HG03460 (cell line): ENCODE data around the gene TRPC4AP.

Experiments
- ATAC-seq: cut with Tn5 transposase; IDR thresholded peaks from one replicate; pipeline ENCODE4 v1.9.1; 2021; ENCODE audit not compliant: unreplicated experiment

TRPC4AP gene

GRCh38 chr20:35017099-35017835 lies 75.3 kb downstream of the TRPC4AP start:
- no peak for ATAC-seq

- ATAC-seq = no peak
Measured at GRCh38 chr20:35015863-35016193, 76.8 kb downstream of the TRPC4AP start.

DNA sequence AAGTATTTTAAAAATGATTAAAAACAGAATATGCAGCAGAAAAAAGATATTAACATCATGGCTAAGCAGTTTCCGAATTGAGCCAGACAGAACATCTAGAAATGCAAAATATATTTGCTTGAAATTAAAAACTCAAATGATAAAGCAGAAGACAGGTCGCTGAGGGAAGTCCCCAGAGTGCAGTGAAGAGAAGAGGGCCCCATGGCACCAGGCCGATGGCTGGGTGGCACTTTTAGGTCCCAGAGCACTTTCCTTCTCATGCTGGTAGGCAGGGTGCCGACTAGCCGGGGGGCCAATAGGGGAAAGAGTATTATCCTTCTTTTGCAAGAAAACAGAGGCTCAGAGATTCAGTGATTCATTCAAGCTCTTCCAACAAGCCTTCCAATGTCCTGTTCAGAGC lies 78.1 kb downstream of the TRPC4AP start:
- no peak for ATAC-seq

- ATAC-seq = no peak
Measured at GRCh38 chr20:35013421-35014411, 78.9 kb downstream of the TRPC4AP start.

- no peak for ATAC-seq
Measured at GRCh38 chr20:35012227-35013069, 80.2 kb downstream of the TRPC4AP start.

DNA sequence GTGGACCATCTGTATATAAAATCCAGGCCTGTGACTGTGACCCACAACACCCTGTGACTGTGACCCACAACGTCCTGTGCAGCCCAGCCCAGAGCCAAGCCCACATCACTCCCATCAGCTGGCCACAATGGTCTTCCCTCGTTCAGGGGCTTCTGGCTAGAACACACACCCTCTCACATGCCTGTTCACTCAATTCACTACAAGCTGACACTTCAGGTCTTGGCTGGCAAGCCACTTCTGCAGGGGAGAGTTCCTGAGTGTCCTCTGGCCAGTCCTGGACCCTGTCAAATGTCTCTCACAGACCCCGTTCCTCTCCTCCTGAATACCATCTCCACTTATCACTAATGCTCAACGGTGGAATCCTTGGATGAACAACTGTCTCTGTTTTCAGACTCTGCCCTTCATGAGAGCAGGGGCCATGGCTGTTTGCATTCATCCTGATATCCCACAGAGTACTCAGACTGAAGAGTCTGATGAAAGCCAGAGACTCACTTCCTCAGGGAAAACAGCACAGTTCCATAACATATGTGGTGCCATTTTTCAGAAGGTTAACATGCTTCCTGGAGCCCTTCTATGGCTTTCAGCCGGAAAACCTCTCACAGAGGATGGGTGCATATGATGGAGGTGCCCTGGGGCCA lies 80.9 kb downstream of the TRPC4AP start:
- no peak for ATAC-seq

- no peak for ATAC-seq
Measured at GRCh38 chr20:35010405-35011192, 82.0 kb downstream of the TRPC4AP start.

DNA sequence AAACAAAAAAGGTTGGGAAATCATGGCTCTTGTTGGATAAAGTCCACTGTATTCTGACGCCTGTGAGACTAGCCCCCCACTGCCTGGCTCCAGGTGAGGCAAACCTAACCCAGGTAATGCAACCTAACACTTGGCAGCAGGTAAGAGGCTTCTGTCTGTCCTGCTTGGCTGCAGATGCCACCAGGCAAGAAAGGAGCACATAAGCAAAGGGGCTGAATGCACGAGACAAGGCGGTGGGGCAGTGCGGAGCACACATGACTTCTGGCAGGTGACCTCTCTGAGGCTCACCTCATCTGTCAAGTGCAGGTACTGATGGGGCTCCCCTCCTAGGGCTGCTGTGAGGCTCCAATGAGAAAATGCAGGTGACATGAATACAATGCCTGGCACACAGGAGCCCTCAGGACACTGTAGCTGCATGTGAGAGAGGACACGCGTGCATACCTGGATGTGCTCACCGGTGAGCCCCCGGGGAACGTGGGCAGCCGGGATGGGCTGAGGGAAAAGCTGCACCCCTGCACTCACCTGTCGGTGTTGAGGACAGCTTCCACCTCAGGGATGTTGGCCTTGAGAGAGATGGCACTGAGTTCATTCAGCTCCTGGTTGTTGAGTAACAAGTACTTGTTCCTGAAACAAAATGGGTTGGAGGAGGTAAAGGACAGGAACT lies 82.8 kb downstream of the TRPC4AP start:
- ATAC-seq = no peak

GRCh38 chr20:35008411-35009342 lies 83.9 kb downstream of the TRPC4AP start:
- no peak for ATAC-seq

DNA sequence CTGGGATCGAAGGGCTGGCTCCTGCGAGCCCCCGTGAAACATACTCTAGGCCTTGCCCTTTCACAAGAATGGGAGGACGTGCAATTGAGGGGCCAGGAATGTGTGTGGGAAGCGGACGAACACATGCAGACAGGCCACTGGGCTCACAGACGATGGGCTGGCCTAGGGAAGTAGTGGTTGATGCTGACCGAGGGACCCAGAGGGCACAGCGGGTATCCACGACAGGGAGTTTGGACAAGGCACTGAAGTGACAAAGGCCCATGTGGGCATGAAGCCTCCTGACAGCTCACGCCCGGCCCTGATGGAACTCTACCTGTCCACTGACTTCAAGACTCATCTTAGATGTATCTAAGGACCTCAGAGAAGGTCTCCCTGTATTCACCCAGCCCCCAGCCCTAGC lies 84.7 kb downstream of the TRPC4AP start:
- no peak for ATAC-seq

DNA sequence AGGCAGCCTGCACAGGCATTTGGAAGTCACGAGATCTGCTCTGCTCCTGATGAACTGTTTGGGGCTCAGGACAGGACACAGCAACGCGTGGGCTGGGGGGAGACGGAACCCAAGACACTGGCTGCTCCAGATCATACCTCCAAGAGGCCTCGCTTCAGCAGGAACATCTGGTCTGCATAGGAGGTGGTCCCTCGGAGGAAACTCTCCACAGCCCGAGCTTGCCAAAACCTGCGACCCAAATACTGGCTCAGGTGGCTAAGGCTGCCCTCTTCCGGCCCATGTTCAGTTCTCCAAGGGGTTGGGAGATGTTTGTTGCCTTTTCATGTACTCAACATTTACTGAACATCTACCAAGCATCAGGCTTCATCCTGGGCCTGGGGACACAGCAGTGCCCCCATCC lies 85.2 kb downstream of the TRPC4AP start:
- no peak for ATAC-seq

DNA sequence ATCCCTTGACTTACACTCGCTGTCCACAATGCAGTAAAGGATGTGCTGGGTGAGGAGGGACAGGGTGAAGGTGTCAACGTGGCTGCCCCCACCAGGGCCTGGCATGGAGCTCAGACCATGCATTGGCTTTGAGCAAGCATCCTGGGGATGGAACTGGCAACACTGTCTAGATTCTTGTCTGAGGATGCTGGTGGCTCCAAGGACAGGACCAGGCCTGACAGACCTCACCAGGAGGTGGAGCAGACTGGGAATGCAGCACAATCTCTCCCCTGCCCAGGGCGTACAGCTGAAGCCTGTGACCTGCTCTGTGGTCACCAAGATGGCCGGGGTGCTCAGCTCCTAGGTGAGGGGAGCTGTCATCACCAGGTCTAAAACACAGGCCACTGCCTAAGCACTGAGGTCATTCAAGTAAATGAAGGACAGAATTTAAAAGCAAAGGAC lies 86.1 kb downstream of the TRPC4AP start:
- no peak for ATAC-seq

DNA sequence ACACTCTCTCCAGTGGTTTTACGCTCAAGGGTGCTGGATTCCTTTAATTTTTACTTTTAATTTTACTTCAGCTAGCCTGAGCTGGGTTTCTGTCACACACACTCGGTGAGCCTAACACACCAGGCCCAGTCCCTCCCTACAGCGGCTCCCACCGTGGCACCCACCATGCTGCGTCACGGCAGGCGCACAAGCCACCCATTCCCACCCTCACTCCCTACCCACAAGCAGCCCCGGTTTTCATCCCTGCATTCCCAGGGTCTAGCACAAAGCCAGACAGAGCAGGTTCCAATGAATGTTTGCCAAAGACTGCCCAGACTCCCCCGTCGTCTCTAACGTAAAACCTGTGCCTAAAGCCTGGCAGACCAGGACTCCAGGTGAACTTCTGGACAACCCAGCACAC lies 86.6 kb downstream of the TRPC4AP start:
- ATAC-seq = no peak

GRCh38 chr20:35005463-35005961 lies 87.1 kb downstream of the TRPC4AP start:
- no peak for ATAC-seq

DNA sequence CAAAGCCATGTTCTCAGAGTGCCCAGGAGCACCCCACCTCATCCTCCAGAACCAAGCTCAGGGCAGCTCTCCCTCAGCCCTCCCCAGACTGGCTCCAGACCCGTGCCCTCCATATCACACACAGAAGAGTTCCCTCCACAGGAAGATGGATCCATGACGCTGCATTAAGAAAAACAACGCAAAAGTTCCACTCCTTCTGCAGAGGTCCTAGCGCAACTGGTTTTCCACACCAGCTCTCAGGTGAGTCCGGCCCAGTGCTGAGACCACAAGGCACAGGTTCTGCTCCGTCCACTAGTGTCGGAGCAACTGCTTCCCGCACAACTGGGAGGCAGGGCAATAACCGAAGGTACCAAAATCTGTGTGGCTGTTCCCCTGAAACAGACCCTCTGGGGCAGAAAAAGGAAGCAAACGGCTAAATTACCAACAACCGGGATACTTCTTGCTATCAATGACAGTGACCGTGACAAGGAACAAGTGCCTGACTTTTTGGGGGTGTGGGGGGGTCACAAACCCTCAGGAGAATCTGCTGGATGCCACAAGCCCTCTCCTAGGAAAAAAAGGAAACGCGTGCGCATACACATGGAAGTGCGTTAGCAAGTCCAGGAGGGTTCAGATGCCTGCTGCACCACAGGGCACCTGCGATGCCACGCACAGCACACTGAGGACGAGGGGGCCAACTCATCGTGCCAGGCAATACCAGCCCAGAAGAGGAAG lies 87.7 kb downstream of the TRPC4AP start:
- no peak for ATAC-seq

DNA sequence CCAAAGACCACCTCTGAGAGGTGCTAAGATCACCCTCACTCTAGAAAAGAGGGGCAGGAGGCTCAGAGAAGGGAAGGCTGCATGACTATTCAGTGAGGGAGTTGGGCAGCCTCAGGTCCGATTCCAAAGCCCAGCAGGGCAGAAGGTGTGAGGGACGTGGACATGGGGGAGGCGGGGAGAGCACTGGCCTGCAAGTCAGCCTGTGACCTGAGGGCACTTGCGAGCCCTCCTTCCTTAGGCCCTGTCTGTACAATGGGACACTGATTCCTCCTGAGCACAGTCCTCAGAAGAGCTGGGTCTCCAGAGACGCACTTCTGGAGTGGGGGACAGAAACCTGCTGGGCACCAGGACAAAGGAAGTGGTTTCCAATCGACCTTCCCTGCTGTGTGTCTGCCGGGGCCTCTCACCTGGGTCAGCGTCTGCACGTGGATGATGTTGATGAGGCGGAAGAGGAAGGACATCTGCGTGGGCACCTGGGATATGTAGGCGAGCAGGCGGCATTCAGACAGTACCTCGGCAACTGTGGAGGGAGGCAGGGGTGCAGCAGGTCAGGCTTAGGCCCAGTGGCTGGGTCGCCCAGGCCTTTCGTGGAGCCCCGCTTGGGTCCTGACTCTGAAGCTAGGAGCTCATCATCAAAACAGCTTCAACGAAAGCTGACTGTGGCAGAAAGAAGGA lies 88.4 kb downstream of the TRPC4AP start:
- no peak for ATAC-seq
